ENCODE results near the gene EVA1A.

DNA sequence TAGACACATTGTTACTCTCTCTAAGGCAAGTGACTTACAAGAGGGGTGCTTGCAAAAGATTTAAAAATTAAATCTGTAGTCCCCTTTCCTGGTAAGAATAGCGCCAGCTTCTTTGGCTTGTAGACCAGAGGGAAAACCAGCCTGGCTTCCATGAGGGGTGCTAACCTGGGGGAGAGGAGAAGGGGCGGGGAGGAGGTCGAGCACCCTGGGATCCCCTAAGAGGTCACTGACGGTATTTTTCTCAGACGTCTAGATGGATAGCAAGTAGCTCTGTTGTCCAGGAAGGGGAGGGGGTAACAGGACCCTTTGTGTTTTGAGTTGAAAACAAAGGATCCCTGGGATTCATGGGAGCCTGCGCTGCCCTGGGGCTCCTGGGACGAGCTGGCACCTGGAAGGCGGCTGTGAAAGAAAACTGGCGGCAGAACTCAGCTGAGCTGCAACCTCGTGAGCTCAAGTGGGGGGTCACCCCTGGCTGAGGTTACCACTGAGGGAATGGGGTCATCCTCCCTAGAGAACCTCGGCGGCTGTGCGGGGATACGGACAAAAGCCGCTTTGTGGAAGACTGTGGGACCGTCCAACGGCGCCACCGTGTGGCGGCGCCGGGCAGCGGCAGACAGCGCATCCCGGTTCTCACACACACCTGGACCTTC is 48.1 kb upstream of the EVA1A start:
- TF ChIP-seq, protein P1, sequence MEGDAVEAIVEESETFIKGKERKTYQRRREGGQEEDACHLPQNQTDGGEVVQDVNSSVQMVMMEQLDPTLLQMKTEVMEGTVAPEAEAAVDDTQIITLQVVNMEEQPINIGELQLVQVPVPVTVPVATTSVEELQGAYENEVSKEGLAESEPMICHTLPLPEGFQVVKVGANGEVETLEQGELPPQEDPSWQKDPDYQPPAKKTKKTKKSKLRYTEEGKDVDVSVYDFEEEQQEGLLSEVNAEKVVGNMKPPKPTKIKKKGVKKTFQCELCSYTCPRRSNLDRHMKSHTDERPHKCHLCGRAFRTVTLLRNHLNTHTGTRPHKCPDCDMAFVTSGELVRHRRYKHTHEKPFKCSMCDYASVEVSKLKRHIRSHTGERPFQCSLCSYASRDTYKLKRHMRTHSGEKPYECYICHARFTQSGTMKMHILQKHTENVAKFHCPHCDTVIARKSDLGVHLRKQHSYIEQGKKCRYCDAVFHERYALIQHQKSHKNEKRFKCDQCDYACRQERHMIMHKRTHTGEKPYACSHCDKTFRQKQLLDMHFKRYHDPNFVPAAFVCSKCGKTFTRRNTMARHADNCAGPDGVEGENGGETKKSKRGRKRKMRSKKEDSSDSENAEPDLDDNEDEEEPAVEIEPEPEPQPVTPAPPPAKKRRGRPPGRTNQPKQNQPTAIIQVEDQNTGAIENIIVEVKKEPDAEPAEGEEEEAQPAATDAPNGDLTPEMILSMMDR (IDR thresholded peaks at IDR 0.05), result peak; percentile 98
- TF ChIP-seq POLR2AphosphoS5 (IDR thresholded peaks at IDR 0.05; ENCODE audit: low read depth, low read length) (no peak), TCF7L2 (IDR thresholded peaks at IDR 0.05; ENCODE audit: low read depth, low read length) (no peak)

Data from Panc1 (cell line).